Transverse colon (tissue), 4 donors: ENCODE measurements around the gene ASXL1. TPM values are rescaled to one million over a fixed set of nuclear protein-coding genes. Genes with fewer than 3 reads are reported as not detected.

Experiments
- DNase-seq: peaks from one replicate; pipeline ENCODE4 v3.0.0-alpha.2; 2019
- H3K27ac ChIP-seq, 4 donors: fragments of 200-600 bp; sonication (generic); 2 replicates each; pipeline ENCODE4 v1.5.1; 2016 to 2018; ENCODE audit warnings: inconsistent platforms in 4 of 4
- H3K27me3 ChIP-seq: fragments of 200-600 bp; sonication (generic); 2 replicates; pipeline ENCODE4 v1.5.1; 2017; ENCODE audit warnings: inconsistent platforms
- H3K36me3 ChIP-seq, 4 donors: fragments of 200-600 bp; sonication (generic); 2 replicates each; pipeline ENCODE4 v1.5.1; 2017 to 2019; ENCODE audit warnings: inconsistent platforms in 4 of 4
- H3K4me1 ChIP-seq, 4 donors: fragments of 200-600 bp; sonication (generic); 2 replicates each; pipeline ENCODE4 v1.5.1; 2017 to 2020; ENCODE audit warnings: inconsistent platforms in 4 of 4
- H3K4me3 ChIP-seq, 4 donors: fragments of 200-600 bp; sonication (generic); 1 replicate in 1 of 4; 2 replicates in 3 of 4; pipeline versions ENCODE4 v1.5.1 to v1.6.1; 2017 to 2019; ENCODE audit warnings: inconsistent platforms in 4 of 4
- H3K9me3 ChIP-seq, 2 donors: fragments of 200-600 bp; sonication (generic); 2 replicates each; pipeline ENCODE4 v1.5.1; 2017 to 2019; ENCODE audit warnings: inconsistent platforms in 2 of 2
- CTCF ChIP-seq, 5 experiments: fragments of 200-600 bp in 3 of 5; fragments of 450-650 bp in 2 of 5; sonication (generic) in 3 of 5; IDR thresholded peaks; 1 replicate in 2 of 5; 2 replicates in 3 of 5; pipeline ENCODE4 v1.5.1; 2016 to 2017; ENCODE audit warnings: antibody characterized with exemption in 5 of 5, inconsistent platforms in 3 of 5, mild to moderate bottlenecking in 2 of 5, moderate library complexity in 1 of 5
- EP300 ChIP-seq: sonication (generic); formaldehyde crosslinking; IDR thresholded peaks from one replicate; pipeline ENCODE4 v1.6.1; 2017; ENCODE audit warnings: antibody characterized with exemption, low read depth
- POLR2A ChIP-seq: fragments of 450-650 bp; IDR thresholded peaks from one replicate; pipeline ENCODE4 v1.6.1; 2016; ENCODE audit warnings: antibody characterized with exemption, mild to moderate bottlenecking, moderate library complexity
- POLR2AphosphoS5 ChIP-seq, 3 donors: sonication (generic); formaldehyde crosslinking; IDR thresholded peaks; one replicate each; pipeline ENCODE4 v1.6.1; 2016; ENCODE audit warnings: antibody characterized with exemption in 3 of 3
- WGBS, 2 donors: methylation state at CpG; one replicate each; pipeline ENCODE4 v1.1.5; 2018; ENCODE audit warnings: low coverage in 1 of 2; 5-methylcytosine and 5-hydroxymethylcytosine counted together
- in situ Hi-C, 4 donors: fragments of 200-750 bp; cut with MboI; loops; one replicate each; pipeline versions ENCODE4 v1.15.0 to v1.15.1; 2017; ENCODE audit warnings: low sequenced_read_pairs in 3 of 4, low pct_ligation_motif_present in 1 of 4, low pct_unique_long_range_greater_than_20kb in 1 of 4
- intact Hi-C: fragments of 100-400 bp; cut with DNase I; formaldehyde crosslinking; loops from one replicate; pipeline ENCODE4 v1.15.1; 2023; ENCODE audit warnings: low total_unique reads
- total RNA-seq, 4 donors: library from RNA; depleted of rRNA; stranded (reverse); fragments of >200 nt; gene quantifications; one replicate each; pipeline ENCODE4 v1.1.0, GENCODE V29; 2016

Gene ASXL1
- 100 to 1,000 TPM in 1 of 4 donors, 10 to 100 TPM in 3; 39.6 to 293 (median 92.8) TPM for total RNA-seq

- DNase-seq = peak; percentile 97
- Histone ChIP-seq H3K36me3 (no peaks in the 10 kb centered on the region), H3K27ac (peak within 1 kb of the TSS; percentile 94 to 98 (median 98)), H3K9me3 (no peaks in the 10 kb centered on the region), H3K4me1 (peaks cover 4 to 46% (median 34%) of the 10 kb centered on the region in 4 donors), H3K4me3 (peak within 1 kb of the TSS; percentile 81 to 99 (median 96)), H3K27me3 (no peaks in the 10 kb centered on the region)
- in situ Hi-C loops = loop anchor here in 1 of 4 donors (25.0 kb wide), 1 partner anchor 96 kb away; no protein-coding TSS in a partner anchor
- intact Hi-C loops = loop anchor here (5.0 kb wide), 1 partner anchor 124 kb away; no protein-coding TSS in a partner anchor
- peak; percentile 57 to 79 (median 74) for TF ChIP-seq POLR2AphosphoS5 (IDR thresholded peaks at IDR 0.05)
- no peak for TF ChIP-seq EP300
- TF ChIP-seq POLR2A = peak; percentile 59
- TF ChIP-seq CTCF (IDR thresholded peaks at IDR 0.05) = peak in 1 of 5 experiments; percentile 22
- WGBS, 2 donors = 1% methylated on average over 60 of the region's 83 CpGs; no CpG with 5 or more reads in 1 of the 2 donors
Measured at GRCh38 chr20:32357869-32358631, at the start of gene ASXL1. Gene ASXL1 (plus strand): TSS chr20:32358331. CDS start chr20:32358776, 445 bp downstream.

GRCh38 chr20:32312718-32313424 is 45.3 kb upstream of the ASXL1 start:
- Histone ChIP-seq H3K36me3 (peaks cover 0 to 15% (median 3%) of the 10 kb centered on the region in 4 donors), H3K4me3 (no peak overlapping the region), H3K27ac (no peak overlapping the region), H3K9me3 (no peaks in the 10 kb centered on the region), H3K4me1 (no peaks in the 10 kb centered on the region), H3K27me3 (no peaks in the 10 kb centered on the region)
- in situ Hi-C loops = no loop called here
- WGBS, 2 donors = 89 to 90% methylated on average over 2 of the region's 3 CpGs
- TF ChIP-seq CTCF (IDR thresholded peaks at IDR 0.05) = no peak
- TF ChIP-seq EP300 = no peak
- intact Hi-C loops = no loop called here
- DNase-seq = no peak

- Histone ChIP-seq H3K27me3 (no peaks in the 10 kb centered on the region), H3K36me3 (peaks cover 0 to 15% (median 6%) of the 10 kb centered on the region in 4 donors), H3K27ac (no peak overlapping the region), H3K4me3 (no peak overlapping the region), H3K4me1 (no peaks in the 10 kb centered on the region), H3K9me3 (no peaks in the 10 kb centered on the region)
- no peak for DNase-seq
- 57 to 90% methylated on average over 1 of the region's 1 CpG for WGBS, 2 donors
- intact Hi-C loops = no loop called here
- no peak for TF ChIP-seq POLR2AphosphoS5 (IDR thresholded peaks at IDR 0.05)
- TF ChIP-seq CTCF (IDR thresholded peaks at IDR 0.05) = no peak
- TF ChIP-seq EP300 = no peak
- no peak for TF ChIP-seq POLR2A
- in situ Hi-C loops = no loop called here
Measured at GRCh38 chr20:32314768-32315167, 43.4 kb upstream of the ASXL1 start.

- no peaks in the 10 kb centered on the region for H3K4me1 ChIP-seq
- whole genome bisulfite sequencing, 2 donors = 96 to 100% methylated on average over 1 to 3 of the region's 3 CpGs
- no peaks in the 10 kb centered on the region for H3K9me3 ChIP-seq
- DNase-seq = no peak
- H3K36me3 ChIP-seq = peaks cover 0 to 15% (median 6%) of the 10 kb centered on the region in 4 donors
- H3K27me3 ChIP-seq = no peaks in the 10 kb centered on the region
- H3K4me3 ChIP-seq = no peak overlapping the region
- in situ Hi-C loops = no loop called here
- H3K27ac ChIP-seq = no peak overlapping the region
- TF ChIP-seq CTCF (IDR thresholded peaks at IDR 0.05) (no peak), EP300 (no peak), POLR2AphosphoS5 (IDR thresholded peaks at IDR 0.05) (no peak), POLR2A (no peak)
- intact Hi-C loops = no loop called here
Measured at GRCh38 chr20:32315399-32315798, 42.7 kb upstream of the ASXL1 start.
